Activated CD8-positive, alpha-beta memory T cell treated with anti-CD3 and anti-CD28 coated beads for 4 hours (primary cell): ENCODE measurements around the gene EFCAB11.
"Not testable (repeated sequence)": the region's sequence is repeated elsewhere in the genome, so short reads cannot be mapped to it uniquely, and the experiment has no call there.

Experiments
- DNase-seq, 2 donors: peaks; one replicate each; pipeline ENCODE4 v3.0.0-alpha.2; 2020; ENCODE audit warnings: low read depth in 2 of 2

EFCAB11 gene

DNA sequence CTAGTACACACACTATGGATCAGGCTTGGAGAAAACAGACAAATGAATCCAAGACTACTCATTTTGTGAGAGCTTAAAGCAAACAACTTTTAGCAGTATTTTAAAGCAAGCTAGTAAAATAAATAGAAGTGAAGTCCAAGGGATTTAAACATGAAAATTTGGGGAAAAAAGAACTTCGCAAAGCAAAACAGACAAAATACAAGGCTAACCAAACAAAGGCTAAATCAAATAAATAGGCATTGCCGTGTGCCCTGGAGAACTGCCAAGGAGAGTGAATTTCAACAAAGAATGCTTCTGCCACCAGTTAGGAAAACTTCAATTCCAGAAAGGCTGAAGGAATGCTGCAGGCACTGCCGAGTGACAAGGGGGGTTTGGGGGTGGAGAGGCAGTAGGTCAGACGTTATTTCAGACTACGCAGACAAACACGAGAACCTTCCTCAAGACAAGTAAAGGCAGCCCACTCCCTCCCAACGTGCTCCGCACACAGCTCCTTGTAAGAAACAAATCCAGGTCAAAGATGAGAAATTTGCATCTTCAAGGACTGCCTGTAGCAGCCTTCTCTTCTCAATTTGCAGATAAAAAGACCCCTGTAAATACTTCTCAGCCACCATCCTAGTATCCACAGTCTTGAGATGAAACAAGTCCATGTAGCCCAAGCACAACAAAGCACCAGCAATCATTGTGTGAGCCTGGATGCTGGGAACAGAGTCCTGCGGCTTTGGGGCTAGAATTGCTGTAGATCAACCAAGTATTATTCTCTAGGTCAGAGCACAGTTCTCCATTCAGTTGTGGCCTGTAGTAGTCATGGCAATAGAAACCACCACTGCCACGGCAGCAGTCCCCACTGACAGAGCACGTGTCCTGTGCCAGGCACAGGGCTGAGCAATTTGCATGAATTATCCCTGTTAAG, 43.3 kb downstream of the EFCAB11 start:
- no peak for DNase-seq

DNA sequence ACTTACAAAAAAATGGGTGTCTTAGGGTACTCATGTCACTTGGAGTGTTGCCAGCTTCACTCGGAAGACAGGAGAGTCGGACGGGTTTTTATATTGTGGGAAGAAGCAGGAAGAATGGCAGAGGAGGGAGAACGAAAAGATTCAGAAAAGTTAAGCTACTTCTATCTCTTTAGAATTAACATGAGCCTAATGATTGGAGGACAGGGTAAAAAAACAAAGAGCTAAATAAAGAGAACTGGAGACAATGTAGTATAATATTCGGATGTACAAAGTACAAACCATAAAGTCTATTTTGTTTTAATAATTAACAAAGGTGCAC, 43.9 kb downstream of the EFCAB11 start:
- DNase-seq, result no peak

DNA sequence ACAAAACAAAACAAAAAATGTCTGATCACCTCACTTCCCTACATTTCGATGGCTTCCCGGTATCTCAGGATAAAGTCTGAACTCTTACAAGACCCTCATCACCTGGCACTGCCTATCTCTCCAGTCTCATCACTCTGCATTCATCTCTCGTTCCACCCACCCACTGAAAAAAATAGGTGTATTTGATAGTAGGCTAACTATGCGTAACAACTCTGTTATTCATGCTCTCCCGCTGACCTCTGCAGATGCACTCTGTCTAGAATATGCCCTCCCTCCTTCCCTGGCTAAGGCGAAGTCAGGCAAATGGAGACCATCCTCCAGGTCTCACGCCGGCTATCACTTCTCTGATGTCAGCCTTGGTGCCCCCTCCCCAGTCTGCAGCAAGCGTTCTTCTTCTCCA, 44.9 kb downstream of the EFCAB11 start:
- no peak for DNase-seq

DNA sequence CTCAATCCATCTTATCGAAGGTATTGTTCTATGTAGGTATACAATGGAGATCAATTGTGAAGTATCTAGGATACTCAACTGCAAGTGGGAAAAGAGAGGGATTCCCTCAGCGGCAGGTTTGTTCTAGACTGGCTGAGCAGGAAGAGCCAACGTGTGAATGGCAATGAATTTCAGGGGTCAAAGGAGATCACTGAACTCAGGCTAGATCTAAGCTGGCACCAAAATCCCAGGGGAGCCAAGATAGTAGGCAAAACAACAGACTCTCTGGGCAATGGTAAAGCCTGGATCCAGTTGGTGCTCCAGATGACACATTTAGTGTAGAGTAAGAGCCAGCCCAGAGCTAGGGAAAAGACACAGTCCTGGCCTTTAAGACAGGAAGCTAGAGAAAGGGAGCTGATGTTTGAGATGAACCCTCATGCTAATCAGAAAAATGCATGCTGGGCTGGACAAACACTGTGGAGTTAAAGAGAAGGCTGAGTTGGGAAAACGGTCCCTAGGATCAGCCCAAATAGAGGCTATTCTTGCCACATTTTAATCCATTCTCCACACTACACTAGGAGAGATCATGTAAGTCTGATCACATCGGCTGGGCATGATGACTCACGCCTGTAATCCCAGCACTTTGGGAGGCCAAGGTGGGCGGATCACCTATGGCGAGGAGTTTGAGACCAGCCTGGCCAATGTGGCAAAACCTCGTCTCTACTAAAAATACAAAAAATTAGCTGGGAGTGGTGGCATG, 45.6 kb downstream of the EFCAB11 start:
- DNase-seq, result no peak

DNA sequence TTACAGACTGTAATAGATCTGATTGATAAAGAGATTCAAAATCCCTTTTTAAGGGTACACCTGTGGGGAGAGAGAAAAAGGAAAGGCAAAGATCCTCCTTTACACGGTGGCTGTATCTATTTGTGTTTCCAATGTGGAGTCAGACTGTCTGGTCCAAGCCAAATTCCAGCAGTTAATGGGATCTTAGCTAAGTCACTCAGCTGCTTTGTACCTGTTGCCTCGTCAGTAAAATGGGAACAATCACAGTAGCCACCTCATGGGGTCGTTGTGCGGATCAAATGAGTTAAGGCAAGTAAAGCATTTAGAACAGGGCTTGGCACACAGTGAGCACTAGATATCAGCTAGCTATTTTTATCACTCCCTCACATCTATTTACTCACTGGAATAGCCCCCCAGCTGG, 46.9 kb downstream of the EFCAB11 start:
- DNase-seq, result no peak

DNA sequence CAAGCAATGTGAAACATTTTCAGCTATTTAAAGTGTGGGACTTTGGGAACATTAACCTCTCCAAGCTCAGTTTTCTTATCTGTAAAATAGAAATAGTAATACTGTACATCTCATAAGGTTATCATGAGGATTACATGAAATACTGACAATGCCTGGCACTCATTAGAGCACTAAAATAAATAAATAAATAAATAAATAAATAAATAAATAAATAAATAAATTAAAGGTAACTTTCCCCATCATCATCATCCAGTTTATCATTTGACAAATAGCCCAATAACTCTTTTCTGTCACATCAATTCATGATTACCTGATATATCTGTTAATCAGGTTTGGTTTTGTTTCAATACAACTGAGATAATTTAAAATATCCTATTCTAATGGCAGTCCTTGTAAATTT, 48.5 kb downstream of the EFCAB11 start:
- DNase-seq, result no peak

DNA sequence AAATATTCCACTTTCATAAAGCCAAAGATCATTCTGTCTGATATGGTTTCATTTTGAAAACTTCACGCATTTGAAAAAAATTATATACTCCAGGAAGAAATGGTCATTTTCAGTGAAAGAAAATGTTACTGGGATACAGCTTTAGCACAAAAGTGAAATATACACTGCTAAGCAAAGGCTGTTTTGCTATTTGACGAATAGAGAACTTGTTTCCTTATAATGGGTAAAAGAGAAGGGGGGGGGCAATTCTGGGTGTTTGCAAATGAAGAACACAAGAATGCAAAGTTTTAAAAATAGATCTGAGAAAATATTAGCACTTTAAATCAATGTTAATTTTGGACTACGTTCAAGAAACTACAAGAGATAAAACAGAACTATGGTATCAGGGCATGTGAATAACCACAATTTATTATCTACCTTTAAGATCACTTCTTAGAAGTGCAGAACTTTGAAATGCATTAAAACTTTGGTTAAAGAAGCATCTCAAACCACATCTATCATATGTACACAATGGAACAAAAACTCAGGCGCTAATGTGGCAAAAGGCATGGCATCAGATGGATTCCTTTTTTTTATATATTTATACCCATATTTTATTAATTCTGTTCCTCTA, 51.1 kb downstream of the EFCAB11 start:
- no peak for DNase-seq

DNA sequence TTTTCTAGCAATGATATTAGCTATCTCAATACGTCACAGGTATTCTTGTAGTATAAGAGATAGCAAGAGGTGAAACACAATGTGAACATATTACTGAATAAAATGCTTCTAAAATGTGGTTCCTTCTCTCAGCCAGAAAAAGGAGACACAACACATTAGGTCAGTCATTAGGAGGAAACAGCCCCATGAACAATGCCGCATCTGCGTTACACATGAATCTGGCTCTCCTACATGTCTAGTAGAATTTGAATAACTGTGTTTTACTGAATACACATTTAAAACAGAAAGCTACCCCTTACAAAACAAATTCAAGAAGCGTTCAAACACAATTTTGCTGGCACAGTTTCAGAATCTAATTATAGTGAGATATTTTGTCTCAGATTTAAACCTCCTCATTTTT, 51.6 kb downstream of the EFCAB11 start:
- no peak for DNase-seq

DNA sequence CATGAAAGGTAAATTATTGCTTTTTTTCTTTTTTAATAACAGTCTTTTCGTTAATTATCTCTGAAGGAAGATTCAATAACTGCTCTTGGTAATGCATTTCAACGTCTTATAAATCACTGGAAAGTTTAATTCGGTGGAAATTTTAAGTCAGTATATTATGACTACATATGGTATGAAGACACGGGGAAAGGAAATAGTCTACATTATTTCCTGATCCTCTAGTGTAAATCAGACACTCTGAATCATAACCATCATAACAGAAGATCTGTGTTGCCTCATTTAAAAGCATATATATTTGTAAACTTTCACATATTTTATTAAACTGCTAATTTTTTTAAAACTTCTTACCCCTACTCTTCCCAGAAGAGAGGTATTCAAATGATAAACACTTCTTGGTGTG, 53.7 kb downstream of the EFCAB11 start:
- DNase-seq, result no peak

DNA sequence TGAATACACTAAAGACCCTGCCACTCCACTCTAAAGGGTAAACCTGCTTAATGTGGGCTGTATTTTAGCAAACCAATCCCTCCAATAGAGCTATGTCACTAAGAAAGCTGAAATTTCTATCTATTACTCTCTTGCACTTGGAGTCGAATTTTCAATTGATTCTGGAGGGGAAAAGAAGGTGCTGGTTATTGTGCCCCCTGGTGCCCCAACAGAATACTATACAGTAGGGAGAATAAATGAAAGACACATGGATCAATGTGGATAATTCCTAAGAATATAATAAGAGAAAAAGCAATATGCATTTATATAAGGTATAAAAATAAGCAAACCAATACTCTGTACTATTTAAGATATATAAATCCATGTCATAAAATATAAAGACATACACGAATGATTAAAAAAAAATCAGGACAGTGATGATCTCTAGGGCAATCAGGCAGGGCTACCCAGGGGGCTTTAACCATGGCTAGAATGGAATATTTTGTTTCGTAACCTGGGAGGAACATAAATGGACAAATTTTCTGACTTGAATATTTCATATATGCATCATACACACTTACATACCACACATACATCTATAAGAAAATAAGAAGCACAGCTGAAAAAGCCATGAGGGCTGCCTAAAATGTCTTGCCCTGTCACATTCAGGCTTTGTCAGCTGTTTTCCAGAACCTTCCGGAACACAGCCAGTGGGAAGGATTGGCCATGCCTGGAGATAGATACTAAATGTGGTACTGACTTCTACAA, 54.4 kb downstream of the EFCAB11 start:
- no peak for DNase-seq

DNA sequence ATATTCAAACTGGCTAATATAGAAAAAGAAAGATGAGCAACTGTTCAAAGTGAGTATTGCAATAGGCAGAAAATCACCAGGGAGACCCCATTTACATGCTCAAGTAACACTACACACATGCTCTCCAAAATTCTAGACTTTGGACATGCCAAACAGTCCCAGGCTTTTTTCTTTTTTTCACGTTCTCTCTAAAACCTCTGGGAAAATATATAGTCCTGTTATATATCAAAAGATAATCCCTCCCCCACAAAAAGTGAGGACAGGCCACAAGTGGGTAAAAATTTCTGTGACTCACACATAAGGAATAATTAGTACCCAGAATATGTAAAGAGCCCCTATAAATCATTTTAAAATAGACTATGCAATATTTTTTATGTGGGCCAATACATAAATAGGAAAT, 55.2 kb downstream of the EFCAB11 start:
- DNase-seq, result no peak

DNA sequence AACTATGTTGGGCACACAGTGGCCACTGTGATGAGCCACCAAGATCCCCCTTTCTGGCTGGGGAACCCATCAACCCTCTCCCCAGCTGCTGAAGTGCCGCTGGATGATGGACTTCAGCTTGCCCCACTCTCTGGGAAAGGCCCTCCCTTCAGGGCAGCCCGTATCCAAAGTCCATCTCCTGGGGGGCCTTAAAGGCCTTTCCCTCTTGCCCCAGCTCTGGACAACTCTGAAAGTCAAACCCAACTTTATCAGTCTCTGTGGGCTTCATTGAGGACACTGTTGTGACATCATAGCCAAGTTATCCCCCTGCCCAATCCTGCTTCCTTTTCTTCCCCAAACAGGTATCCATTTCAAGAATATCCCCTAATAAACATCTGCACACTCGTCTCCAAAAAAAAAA, 61.1 kb downstream of the EFCAB11 start:
- not testable (repeated sequence) for DNase-seq

DNA sequence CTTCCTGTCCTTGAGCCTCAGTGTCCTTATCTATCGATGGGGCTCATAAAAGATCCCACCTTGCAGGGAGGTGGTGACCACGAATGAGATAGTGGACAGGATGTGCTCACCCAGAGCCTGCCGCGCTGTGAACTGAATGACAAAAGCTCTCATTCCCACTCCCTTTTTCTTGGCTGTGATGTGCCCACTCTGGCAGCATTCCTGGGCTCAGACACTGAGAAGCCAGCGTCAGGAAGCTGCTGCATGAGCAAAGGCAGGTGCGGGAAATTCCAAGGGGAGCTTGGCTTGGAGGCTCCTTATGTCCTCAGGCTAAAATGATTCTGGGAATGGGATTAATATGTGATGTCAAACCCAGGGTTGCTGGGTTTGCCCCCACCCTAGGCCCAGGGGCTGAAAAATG, 61.6 kb downstream of the EFCAB11 start:
- DNase-seq, result no peak

DNA sequence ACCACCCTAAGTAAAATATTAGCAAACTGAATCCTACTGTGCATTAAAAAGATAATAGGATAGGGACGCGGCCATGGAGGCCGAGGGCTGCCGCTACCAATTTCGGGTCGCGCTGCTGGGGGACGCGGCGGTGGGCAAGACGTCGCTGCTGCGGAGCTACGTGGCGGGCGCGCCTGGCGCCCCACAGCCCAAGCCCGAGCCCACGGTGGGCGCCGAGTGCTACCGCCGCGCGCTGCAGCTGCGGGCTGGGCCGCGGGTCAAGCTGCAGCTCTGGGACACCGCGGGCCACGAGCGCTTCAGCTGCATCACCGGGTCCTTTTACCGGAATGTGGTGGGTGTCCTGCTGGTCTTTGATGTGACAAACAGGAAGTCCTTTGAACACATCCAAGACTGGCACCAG, 62.8 kb downstream of the EFCAB11 start:
- not testable (repeated sequence) for DNase-seq

DNA sequence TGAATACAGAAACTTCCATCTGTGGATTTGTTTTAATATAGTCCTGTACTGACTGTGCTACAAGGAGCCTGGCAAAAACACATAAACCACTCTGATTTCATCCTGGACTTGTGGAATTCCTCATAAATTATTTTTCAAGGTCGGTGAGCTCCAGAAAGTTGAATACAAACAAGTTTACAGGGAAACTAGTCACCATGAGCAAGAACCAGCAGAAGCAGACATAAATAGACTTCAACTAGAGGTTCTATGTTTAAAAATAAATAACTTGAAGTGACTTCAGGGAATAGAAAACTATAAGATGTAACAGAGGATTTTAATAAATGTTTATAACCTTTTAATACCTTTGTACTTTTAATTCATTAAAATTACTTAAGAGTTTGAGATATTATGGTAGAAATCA, 63.5 kb downstream of the EFCAB11 start:
- no peak for DNase-seq

DNA sequence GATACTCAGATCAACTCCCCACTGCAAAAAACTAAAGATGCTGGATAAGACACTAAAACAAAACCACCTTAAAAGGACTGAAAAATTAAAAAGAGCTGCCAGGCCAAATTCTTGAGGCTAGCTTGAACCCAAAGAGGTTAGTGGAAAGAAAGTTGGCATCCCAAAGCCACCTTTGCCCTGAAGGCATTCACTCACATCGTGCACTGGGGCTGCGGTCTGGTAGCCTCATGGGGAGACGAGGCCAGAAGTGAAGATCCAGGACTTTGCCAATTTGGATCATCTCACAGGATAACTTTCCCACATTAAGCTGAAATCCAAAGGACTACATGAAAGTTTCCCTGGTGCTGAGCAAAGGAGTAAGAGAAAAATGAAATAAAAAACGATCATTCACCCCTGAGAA, 63.9 kb downstream of the EFCAB11 start:
- no peak for DNase-seq

DNA sequence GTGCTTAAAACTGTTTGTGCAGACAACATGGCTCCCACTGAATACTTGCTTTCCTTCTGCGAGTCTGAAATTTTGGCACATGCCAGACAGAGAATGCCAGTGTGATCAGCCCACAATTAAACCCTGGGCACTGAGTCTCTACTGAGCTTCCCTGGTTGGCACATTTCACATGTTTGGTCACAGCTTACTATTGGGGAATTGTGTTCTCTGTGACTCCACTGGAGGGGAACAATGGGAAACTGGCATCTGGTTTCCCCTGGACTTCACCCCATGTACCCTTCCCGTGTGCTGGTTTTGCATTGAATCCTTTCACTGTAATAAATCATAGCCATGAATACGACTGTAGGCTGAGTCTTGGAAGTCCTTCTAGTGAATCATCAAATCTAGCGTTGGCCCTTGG, 64.9 kb downstream of the EFCAB11 start:
- DNase-seq, result no peak

DNA sequence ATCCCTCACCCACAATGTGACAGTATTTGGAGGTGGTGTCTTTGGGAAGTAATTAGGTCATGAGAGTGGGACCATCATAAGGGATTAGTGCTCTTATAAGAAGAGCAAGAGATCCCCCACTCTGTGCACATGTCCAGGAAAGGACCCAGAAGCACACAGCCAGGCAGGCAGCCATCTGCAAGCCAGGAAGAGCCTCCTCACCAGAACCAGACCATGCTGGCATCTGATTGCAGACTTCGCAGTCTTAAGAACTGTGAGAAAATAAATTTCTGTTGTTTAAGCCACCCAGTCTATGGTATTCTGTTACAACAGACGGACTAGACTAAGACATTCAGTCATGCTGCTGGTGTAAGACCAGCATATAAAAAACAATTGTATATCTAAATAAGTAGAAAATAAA, 69.8 kb downstream of the EFCAB11 start:
- no peak for DNase-seq

DNA sequence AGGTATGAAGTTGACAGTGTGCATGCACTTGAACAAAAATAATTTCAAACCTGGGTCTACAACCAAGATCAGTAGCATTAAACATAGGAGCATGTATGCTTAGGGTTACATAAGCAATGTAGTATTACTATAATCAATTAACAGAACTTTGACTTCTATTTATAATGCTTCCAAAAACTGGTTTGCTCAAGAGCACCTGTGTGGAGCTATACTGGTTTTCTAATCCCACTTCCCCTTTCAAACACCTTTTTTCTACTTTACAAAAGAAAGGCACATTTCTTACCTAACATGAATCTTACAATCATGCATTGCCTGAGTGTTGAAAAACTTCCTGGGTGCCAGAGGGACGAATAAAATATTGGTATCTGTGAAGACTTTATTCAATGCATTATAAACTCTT, 72.7 kb downstream of the EFCAB11 start:
- no peak for DNase-seq

DNA sequence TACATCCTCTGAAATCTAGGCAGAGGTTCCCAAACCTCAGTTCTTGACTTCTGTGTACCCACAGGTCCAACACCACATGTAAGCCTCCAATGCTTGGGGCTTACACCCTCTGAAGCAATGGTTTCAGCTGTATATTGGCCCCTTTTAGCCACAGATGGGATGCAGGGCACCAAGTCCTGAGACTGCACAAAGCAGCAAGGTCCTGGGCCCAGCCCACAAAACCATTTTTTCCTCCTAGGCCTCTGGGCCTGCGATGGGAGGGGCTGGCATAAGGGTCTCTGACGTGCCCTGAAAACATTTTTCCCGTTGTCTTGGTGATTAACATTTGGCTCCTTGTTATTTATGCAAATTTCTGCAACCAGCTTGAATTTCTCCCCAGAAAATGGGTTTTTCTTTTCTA, 80.4 kb downstream of the EFCAB11 start:
- not testable (repeated sequence) for DNase-seq

DNA sequence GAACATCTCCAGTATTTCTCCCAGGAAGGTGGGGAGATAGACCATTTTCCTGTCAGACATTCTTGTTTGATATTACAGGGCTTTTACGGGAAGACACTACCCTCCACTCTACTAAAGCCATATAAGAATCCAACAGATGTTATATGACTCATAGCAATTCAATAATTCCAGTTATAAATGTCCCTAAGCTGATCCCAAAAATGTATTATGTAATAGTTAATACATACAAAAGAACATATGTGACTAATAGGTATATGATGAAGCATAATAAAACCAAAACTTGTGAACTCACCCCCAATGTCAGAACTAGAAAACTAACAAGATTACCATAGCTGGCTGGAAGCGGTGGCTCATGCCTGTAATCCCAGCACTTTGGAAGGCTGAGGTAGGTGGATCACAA, 84.2 kb downstream of the EFCAB11 start:
- DNase-seq, result no peak

DNA sequence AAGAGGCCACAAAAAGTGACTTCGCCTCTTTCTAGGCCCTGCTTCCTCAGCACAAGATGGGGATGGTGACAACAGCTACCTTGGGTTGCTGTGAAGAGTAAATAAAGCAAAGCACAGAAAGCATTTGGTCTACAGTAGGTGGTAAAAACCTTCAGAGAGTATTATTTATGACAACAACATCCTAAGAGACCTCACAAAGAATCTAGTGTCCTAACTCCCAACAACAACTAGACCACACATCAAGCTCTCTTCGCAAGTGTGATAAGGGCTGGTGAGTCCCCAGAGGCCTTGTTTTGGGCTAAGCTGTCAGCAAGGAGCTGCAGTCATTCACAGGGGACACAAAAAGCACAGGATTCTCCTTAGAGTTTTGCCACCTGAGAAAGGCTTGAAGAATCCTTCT, 84.9 kb downstream of the EFCAB11 start:
- no peak for DNase-seq
